Activated gamma-delta T cell treated with Interleukin-2 at 50 U/mL for 16 hours (primary cell): ENCODE measurements around the gene C2CD2.

Source experiments
- DNase-seq: peaks from one replicate; pipeline ENCODE4 v3.0.0-alpha.2; 2020

C2CD2 gene

DNA sequence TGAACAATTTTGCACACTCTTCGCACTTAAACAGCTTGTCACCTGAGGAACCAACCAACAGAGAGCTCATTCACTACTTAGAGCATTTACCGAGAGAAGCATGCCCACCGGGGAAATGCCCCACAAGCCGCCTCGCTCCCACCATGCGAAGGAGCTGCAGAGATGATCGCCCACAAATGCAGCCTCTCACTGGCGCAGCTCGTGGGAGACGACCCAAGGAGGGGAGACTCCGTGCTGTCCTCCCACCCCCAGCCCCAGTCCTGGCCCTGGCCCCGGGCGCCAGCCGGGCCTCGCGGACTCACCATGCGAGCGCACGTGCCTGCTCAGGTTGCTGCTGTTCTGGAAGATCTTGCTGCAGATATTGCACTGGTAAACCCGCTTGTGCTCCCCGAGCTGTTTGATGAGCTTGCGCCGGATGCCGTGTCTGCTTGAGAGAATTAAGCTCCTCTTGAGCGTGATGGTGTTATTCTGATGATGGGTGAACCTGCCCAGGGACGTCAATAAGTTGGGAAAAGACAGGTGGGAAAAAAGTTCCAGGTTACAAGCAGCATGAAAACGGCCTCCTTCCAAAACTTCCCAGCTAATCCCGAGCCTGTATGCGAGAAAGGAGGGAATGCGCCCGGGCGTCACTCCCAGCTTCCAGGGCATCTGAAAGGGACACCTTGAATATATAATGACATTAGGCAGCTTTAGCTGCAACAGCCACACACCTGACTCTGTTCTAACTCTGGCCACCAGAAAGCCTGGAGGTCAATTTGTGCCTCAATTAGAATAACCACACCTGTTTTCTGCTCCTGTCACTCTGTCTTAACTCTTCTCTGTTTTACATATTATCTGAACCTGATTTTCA is 117.4 kb downstream of the C2CD2 start:
- no peak for DNase-seq

DNA sequence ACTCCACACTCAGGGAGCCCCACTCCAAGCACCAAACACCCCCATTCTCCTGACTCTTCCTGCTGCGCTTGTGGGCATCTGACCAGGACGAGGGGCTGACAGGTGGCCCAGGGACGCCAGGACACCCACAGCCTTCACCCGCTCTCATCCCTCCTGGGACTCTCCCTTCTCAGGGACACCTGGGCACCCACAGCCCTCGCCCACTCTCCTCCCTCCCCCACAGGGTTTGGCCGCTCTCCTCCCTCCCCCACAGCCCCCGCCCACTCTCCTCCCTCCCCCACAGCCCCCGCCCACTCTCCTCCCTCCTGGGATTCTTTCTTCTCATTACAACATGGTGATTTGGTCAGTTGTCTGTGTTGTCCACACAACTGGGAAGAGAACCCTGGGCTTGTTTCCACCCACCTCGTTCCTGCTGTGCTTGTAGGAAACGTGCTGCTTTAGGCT is 118.1 kb downstream of the C2CD2 start:
- DNase-seq, result no peak
